Gastrocnemius medialis (tissue), 4 donors: ENCODE data around the gene AP5B1.

Source experiments
- CTCF ChIP-seq, 5 experiments: fragments of 450-650 bp in 3 of 5; fragments of 200-600 bp in 2 of 5; sonication (generic) in 2 of 5; IDR thresholded peaks in 4 of 5; conservative IDR thresholded peaks in 1 of 5; 1 replicate in 4 of 5; 2 replicates in 1 of 5; pipeline ENCODE4 v1.5.1; 2016 to 2019; ENCODE audit warnings: antibody characterized with exemption in 5 of 5, mild to moderate bottlenecking in 3 of 5, moderate library complexity in 3 of 5
- POLR2A ChIP-seq, 2 donors: fragments of 450-650 bp; IDR thresholded peaks; one replicate each; pipeline ENCODE4 v1.6.1; 2017; ENCODE audit warnings: antibody characterized with exemption in 2 of 2, mild to moderate bottlenecking in 2 of 2, moderate library complexity in 2 of 2

- TF ChIP-seq CTCF (IDR thresholded peaks at IDR 0.05 in 4 of 5, conservative IDR thresholded peaks at IDR 0.05 in 1 of 5), result peak; percentile 95 to 100 (median 96)
- peak in 1 of 2 donors; percentile 49 for TF ChIP-seq POLR2A (IDR thresholded peaks at IDR 0.05)
Observed at GRCh38 chr11:65817835-65818680, 37.3 kb upstream of the AP5B1 start.
